ENCODE measurements around the gene ERVK3-1. TPM values are rescaled to one million over a fixed set of nuclear protein-coding genes. Genes with fewer than 3 reads are reported as not detected.

ERVK3-1 gene
- total and polyA plus RNA-seq, 2 of the 13 experiments (the other 11 are each of a cell fraction or from before 2014, with no cell fraction given): 28.5 to 38.7 TPM

DNA sequence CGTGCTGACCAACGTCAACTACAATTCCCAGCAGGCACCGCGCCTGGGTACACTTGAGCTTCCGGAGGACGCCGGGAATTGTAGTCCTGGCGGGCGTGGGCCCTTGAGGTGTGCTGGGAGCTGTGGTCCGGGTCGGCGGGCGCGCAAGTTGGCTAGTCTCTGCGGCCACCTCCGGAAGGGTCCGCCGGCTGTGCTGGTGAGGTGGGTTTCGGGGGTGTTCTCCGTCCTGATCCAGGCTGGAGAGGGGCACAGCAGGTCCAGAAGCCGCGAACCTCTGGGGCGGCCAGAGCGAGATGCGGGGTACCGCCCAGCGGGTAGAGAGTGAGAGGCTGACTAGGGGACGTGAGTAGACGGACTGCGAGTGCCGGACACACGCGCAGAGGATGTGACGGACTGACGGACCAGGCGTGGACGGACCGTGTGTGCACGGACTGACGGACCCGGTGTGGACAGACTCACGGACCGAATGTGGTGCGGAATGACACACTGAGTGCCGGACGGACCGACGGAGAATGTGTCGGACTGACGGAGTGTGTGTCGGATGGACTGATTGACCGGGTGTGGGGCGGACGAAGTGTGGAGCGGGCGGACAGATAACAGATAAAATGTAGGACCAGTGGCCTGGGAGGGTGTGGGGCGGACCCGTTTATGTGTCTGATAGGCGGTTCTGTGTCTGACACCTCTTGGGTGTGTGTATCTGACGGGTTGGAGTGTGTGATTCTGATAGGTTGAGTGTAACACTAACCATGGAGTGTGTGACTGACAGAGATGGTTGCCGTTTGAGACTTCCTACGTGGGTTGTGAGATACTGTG lies 21.9 kb downstream of the ERVK3-1 start, which contains the start of gene ZSCAN22 (continued):
- TF ChIP-seq, protein P1, sequence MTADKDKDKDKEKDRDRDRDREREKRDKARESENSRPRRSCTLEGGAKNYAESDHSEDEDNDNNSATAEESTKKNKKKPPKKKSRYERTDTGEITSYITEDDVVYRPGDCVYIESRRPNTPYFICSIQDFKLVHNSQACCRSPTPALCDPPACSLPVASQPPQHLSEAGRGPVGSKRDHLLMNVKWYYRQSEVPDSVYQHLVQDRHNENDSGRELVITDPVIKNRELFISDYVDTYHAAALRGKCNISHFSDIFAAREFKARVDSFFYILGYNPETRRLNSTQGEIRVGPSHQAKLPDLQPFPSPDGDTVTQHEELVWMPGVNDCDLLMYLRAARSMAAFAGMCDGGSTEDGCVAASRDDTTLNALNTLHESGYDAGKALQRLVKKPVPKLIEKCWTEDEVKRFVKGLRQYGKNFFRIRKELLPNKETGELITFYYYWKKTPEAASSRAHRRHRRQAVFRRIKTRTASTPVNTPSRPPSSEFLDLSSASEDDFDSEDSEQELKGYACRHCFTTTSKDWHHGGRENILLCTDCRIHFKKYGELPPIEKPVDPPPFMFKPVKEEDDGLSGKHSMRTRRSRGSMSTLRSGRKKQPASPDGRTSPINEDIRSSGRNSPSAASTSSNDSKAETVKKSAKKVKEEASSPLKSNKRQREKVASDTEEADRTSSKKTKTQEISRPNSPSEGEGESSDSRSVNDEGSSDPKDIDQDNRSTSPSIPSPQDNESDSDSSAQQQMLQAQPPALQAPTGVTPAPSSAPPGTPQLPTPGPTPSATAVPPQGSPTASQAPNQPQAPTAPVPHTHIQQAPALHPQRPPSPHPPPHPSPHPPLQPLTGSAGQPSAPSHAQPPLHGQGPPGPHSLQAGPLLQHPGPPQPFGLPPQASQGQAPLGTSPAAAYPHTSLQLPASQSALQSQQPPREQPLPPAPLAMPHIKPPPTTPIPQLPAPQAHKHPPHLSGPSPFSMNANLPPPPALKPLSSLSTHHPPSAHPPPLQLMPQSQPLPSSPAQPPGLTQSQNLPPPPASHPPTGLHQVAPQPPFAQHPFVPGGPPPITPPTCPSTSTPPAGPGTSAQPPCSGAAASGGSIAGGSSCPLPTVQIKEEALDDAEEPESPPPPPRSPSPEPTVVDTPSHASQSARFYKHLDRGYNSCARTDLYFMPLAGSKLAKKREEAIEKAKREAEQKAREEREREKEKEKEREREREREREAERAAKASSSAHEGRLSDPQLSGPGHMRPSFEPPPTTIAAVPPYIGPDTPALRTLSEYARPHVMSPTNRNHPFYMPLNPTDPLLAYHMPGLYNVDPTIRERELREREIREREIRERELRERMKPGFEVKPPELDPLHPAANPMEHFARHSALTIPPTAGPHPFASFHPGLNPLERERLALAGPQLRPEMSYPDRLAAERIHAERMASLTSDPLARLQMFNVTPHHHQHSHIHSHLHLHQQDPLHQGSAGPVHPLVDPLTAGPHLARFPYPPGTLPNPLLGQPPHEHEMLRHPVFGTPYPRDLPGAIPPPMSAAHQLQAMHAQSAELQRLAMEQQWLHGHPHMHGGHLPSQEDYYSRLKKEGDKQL (CRISPR knock-in tag; IDR thresholded peaks at IDR 0.05; ENCODE audit: low read depth): peak; percentile 54; the same call in 1 of the 2 replicates
- TF ChIP-seq, protein P2, sequence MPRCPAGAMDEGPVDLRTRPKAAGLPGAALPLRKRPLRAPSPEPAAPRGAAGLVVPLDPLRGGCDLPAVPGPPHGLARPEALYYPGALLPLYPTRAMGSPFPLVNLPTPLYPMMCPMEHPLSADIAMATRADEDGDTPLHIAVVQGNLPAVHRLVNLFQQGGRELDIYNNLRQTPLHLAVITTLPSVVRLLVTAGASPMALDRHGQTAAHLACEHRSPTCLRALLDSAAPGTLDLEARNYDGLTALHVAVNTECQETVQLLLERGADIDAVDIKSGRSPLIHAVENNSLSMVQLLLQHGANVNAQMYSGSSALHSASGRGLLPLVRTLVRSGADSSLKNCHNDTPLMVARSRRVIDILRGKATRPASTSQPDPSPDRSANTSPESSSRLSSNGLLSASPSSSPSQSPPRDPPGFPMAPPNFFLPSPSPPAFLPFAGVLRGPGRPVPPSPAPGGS (CRISPR knock-in tag; IDR thresholded peaks at IDR 0.05): peak; percentile 81; the same call in 1 of the 2 replicates
- TF ChIP-seq HES4 (CRISPR knock-in tag; IDR thresholded peaks at IDR 0.05; ENCODE audit: borderline replicate concordance): no peak
- TF ChIP-seq ZNF672 (CRISPR knock-in tag; IDR thresholded peaks at IDR 0.05): peak; percentile 64
- TF ChIP-seq FOSL2 (CRISPR knock-in tag; IDR thresholded peaks at IDR 0.05): peak; percentile 45; the same call in 1 of the 2 replicates
- no peak for TF ChIP-seq IRX3 (CRISPR knock-in tag; IDR thresholded peaks at IDR 0.05; ENCODE audit: borderline replicate concordance, low read depth)
- TF ChIP-seq NBN (conservative IDR thresholded peaks at IDR 0.05): no peak
- TF ChIP-seq, protein P3, sequence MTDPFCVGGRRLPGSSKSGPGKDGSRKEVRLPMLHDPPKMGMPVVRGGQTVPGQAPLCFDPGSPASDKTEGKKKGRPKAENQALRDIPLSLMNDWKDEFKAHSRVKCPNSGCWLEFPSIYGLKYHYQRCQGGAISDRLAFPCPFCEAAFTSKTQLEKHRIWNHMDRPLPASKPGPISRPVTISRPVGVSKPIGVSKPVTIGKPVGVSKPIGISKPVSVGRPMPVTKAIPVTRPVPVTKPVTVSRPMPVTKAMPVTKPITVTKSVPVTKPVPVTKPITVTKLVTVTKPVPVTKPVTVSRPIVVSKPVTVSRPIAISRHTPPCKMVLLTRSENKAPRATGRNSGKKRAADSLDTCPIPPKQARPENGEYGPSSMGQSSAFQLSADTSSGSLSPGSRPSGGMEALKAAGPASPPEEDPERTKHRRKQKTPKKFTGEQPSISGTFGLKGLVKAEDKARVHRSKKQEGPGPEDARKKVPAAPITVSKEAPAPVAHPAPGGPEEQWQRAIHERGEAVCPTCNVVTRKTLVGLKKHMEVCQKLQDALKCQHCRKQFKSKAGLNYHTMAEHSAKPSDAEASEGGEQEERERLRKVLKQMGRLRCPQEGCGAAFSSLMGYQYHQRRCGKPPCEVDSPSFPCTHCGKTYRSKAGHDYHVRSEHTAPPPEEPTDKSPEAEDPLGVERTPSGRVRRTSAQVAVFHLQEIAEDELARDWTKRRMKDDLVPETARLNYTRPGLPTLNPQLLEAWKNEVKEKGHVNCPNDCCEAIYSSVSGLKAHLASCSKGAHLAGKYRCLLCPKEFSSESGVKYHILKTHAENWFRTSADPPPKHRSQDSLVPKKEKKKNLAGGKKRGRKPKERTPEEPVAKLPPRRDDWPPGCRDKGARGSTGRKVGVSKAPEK (CRISPR knock-in tag; IDR thresholded peaks at IDR 0.05; ENCODE audit: borderline replicate concordance): no peak
- TF ChIP-seq ZNF615 (CRISPR knock-in tag; IDR thresholded peaks at IDR 0.05; ENCODE audit: borderline replicate concordance): no peak
- peak; percentile 84 for TF ChIP-seq CBFB (CRISPR knock-in tag; IDR thresholded peaks at IDR 0.05)
- TF ChIP-seq, protein P4, sequence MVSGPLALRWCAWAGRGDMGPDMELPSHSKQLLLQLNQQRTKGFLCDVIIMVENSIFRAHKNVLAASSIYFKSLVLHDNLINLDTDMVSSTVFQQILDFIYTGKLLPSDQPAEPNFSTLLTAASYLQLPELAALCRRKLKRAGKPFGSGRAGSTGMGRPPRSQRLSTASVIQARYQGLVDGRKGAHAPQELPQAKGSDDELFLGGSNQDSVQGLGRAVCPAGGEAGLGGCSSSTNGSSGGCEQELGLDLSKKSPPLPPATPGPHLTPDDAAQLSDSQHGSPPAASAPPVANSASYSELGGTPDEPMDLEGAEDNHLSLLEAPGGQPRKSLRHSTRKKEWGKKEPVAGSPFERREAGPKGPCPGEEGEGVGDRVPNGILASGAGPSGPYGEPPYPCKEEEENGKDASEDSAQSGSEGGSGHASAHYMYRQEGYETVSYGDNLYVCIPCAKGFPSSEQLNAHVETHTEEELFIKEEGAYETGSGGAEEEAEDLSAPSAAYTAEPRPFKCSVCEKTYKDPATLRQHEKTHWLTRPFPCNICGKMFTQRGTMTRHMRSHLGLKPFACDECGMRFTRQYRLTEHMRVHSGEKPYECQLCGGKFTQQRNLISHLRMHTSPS (CRISPR knock-in tag; IDR thresholded peaks at IDR 0.05; ENCODE audit: low read depth): no peak
- no peak for TF ChIP-seq ARNT (IDR thresholded peaks at IDR 0.05)
- 0 out of 2 replicates have a peak, but pooled peaks have one; percentile 26 for TF ChIP-seq ZNF552 (CRISPR knock-in tag; IDR thresholded peaks at IDR 0.05; ENCODE audit: borderline replicate concordance)
- peak; percentile 89; the same call in 1 of the 2 replicates for TF ChIP-seq ZNF350 (CRISPR knock-in tag; IDR thresholded peaks at IDR 0.05; ENCODE audit: borderline replicate concordance, low read depth)
- TF ChIP-seq, protein P5, sequence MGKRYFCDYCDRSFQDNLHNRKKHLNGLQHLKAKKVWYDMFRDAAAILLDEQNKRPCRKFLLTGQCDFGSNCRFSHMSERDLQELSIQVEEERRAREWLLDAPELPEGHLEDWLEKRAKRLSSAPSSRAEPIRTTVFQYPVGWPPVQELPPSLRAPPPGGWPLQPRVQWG (CRISPR knock-in tag; IDR thresholded peaks at IDR 0.05; ENCODE audit: borderline replicate concordance, low read depth): no peak
